Measurements from ENCODE around the gene OPCML.

- TF ChIP-seq POLR2AphosphoS5 (IDR thresholded peaks at IDR 0.05; ENCODE audit: low read depth, low read length), result no peak
- TF ChIP-seq FOXP4 (CRISPR knock-in tag; IDR thresholded peaks at IDR 0.05), result no peak
- no peak for TF ChIP-seq TCF12 (IDR thresholded peaks at IDR 0.05)
- no peak for TF ChIP-seq TCF12 (CRISPR knock-in tag; IDR thresholded peaks at IDR 0.05)
- no peak for TF ChIP-seq CTCF (CRISPR knock-in tag; IDR thresholded peaks at IDR 0.05)
- TF ChIP-seq HOXA7 (CRISPR knock-in tag; IDR thresholded peaks at IDR 0.05), result no peak
- no peak for TF ChIP-seq ZXDC (CRISPR knock-in tag; IDR thresholded peaks at IDR 0.05)
Measured at GRCh38 chr11:133019545-133020371, 512.5 kb downstream of the OPCML start.

Measured in HepG2 (cell line).